Central memory CD8-positive, alpha-beta T cell (primary cell): ENCODE measurements around the gene CLEC4E.

Experiments
- ATAC-seq: fragments of 150-1000 bp; cut with Tn5 transposase; replicated peaks from 2 replicates; pipeline ENCODE4 v1.10.0; 2022; ENCODE audit warnings: mild to moderate bottlenecking, moderate FRiP score, moderate number of reproducible peaks; ENCODE audit not compliant: poor library complexity, severe bottlenecking; ENCODE audit errors: extremely low read depth
- DNase-seq, 2 donors: peaks; one replicate each; pipeline ENCODE4 v3.0.0; 2021; ENCODE audit warnings: low spot score in 2 of 2
- H3K27ac Mint-ChIP-seq: one replicate; pipeline ENCODE4 v1.8.0; 2022; ENCODE audit warnings: low read depth, mild to moderate bottlenecking, moderate library complexity, mixed read lengths
- H3K27me3 Mint-ChIP-seq: one replicate; pipeline ENCODE4 v1.8.0; 2022; ENCODE audit warnings: mixed read lengths
- H3K36me3 Mint-ChIP-seq: one replicate; pipeline ENCODE4 v1.8.0; 2022; ENCODE audit warnings: mild to moderate bottlenecking, moderate library complexity, mixed read lengths; ENCODE audit not compliant: insufficient read depth
- H3K4me1 Mint-ChIP-seq: one replicate; pipeline ENCODE4 v1.8.0; 2022; ENCODE audit warnings: mixed read lengths
- H3K4me3 Mint-ChIP-seq: one replicate; pipeline ENCODE4 v1.8.0; 2022; ENCODE audit warnings: mild to moderate bottlenecking, moderate library complexity, mixed read lengths
- H3K9me3 Mint-ChIP-seq: one replicate; pipeline ENCODE4 v1.8.0; 2022; ENCODE audit warnings: mixed read lengths

Gene CLEC4E

DNA sequence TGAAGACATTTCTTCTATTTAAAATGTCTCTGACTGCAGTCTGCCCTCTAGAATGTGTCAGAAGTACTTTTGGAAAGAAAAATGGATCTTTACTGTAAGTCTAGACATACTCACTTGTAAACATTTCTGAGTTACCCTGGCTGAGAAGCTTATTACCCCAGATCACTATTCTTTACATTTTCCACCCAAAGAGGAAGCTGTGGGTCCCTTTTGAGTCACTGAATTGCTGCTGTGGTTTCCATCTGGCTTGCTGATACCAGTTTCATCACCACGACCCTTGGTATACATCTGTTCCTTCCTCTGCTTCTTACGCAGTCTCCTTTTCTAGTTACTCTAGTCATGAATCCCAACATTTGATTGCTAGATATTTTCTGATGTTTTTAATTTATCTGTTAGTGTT is 47.6 kb downstream of the CLEC4E start:
- no peaks in the 10 kb centered on the region for H3K27me3 Mint-ChIP-seq
- peaks cover 12% of the 10 kb centered on the region for H3K4me1 Mint-ChIP-seq
- DNase-seq (peak in 1 of 2 donors; percentile 20), ATAC-seq (peak; percentile 95)
- H3K27ac Mint-ChIP-seq, result peak overlapping the region; percentile 87
- H3K36me3 Mint-ChIP-seq, result peaks cover 1% of the 10 kb centered on the region
- H3K4me3 Mint-ChIP-seq, result no peak overlapping the region
- H3K9me3 Mint-ChIP-seq, result no peaks in the 10 kb centered on the region

GRCh38 chr12:8491646-8492530 is 48.8 kb downstream of the CLEC4E start:
- no peak for DNase-seq
- Mint-ChIP-seq H3K36me3 (peaks cover 1% of the 10 kb centered on the region), H3K4me1 (peaks cover 12% of the 10 kb centered on the region), H3K27me3 (no peaks in the 10 kb centered on the region), H3K4me3 (no peak overlapping the region), H3K27ac (peak overlapping the region; percentile 87), H3K9me3 (no peaks in the 10 kb centered on the region)
- ATAC-seq, result no peak
